Transverse colon (tissue), 3 donors: ENCODE results near the gene DNER.
"Not testable (repeated sequence)": the region's sequence is repeated elsewhere in the genome, so short reads cannot be mapped to it uniquely, and the experiment has no call there.

Source experiments
- POLR2A ChIP-seq: fragments of 450-650 bp; IDR thresholded peaks from one replicate; pipeline ENCODE4 v1.6.1; 2016; ENCODE audit warnings: antibody characterized with exemption, mild to moderate bottlenecking, moderate library complexity
- TF ChIP-seq, protein P1 (sequence below), 5 experiments: fragments of 200-600 bp in 3 of 5; fragments of 450-650 bp in 2 of 5; sonication (generic) in 3 of 5; IDR thresholded peaks; 1 replicate in 2 of 5; 2 replicates in 3 of 5; pipeline ENCODE4 v1.5.1; 2016 to 2017; ENCODE audit warnings: antibody characterized with exemption in 5 of 5, inconsistent platforms in 3 of 5, mild to moderate bottlenecking in 2 of 5, moderate library complexity in 1 of 5

DNA sequence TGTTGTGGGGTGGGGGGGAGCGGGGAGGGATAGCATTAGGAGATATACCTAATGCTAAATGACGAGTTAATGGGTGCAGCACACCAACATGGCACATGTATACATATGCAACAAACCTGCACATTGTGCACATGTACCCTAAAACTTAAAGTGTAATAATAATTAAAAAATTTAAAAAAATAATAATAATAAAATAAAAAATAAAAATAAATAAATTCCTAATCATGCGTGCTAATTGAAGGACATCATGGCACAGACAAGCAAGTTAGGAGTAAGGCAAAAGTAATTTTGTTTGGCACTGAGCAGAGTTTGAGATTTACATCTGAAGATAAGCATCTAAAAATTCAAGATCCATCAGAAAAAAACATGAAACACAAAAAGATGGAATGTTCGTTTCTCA lies 100.3 kb downstream of the DNER start:
- TF ChIP-seq, protein P1, sequence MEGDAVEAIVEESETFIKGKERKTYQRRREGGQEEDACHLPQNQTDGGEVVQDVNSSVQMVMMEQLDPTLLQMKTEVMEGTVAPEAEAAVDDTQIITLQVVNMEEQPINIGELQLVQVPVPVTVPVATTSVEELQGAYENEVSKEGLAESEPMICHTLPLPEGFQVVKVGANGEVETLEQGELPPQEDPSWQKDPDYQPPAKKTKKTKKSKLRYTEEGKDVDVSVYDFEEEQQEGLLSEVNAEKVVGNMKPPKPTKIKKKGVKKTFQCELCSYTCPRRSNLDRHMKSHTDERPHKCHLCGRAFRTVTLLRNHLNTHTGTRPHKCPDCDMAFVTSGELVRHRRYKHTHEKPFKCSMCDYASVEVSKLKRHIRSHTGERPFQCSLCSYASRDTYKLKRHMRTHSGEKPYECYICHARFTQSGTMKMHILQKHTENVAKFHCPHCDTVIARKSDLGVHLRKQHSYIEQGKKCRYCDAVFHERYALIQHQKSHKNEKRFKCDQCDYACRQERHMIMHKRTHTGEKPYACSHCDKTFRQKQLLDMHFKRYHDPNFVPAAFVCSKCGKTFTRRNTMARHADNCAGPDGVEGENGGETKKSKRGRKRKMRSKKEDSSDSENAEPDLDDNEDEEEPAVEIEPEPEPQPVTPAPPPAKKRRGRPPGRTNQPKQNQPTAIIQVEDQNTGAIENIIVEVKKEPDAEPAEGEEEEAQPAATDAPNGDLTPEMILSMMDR (IDR thresholded peaks at IDR 0.05), result not testable (repeated sequence)
- TF ChIP-seq POLR2A, result not testable (repeated sequence)
